Endothelial cell of umbilical vein (primary cell): ENCODE data around the gene SCFD1. TPM values are rescaled to one million over a fixed set of nuclear protein-coding genes. Genes with fewer than 3 reads are reported as not detected.

Source experiments
- BruUV-seq: library from RNA; stranded (reverse); fragments of 400-500 nt; replicated peaks from 2 replicates; lab custom pipeline; 2021; lab: Mats Ljungman, UMichigan
- CTCF ChIA-PET: fragments of 300-600, 350-600 bp; sonication (Branson Sonifier 250); formaldehyde crosslinking; loops from one replicate; lab custom pipeline; 2021; ENCODE audit warnings: antibody characterized with exemption, inconsistent platforms; lab: Charles Lee
- POLR2A ChIA-PET: fragments of 300-600, 350-600 bp; sonication (Branson Sonifier 250); formaldehyde crosslinking; loops from one replicate; lab custom pipeline; 2021; ENCODE audit warnings: antibody characterized with exemption, inconsistent platforms; lab: Charles Lee
- DNase-seq: peaks from one replicate; pipeline ENCODE4 v3.0.0-alpha.2; 2011; ENCODE audit warnings: low read depth, low spot score
- FAIRE-seq: peaks from 2 replicates; lab custom pipeline; 2011; peaks lifted over from hg19 to GRCh38; lab: Jason Lieb, UNC
- H2AFZ ChIP-seq: 2 replicates; pipeline ENCODE4 v1.6.0; 2012; ENCODE audit warnings: low read depth, low read length, control low read depth, inconsistent platforms
- H3K27ac ChIP-seq: 2 replicates; pipeline ENCODE4 v1.5.1; 2011; ENCODE audit warnings: low read depth, mild to moderate bottlenecking, control low read depth, low read length, moderate library complexity; ENCODE audit not compliant: insufficient read depth
- H3K27me3 ChIP-seq, 2 experiments: 2 replicates each; pipeline versions ENCODE4 v1.6.0 to v1.6.1; 2011; ENCODE audit warnings: low read length in 2 of 2, mixed read lengths in 1 of 2; ENCODE audit not compliant: control insufficient read depth in 2 of 2, insufficient read depth in 2 of 2
- H3K36me3 ChIP-seq, 2 experiments: 2 replicates in 1 of 2; 3 replicates in 1 of 2; pipeline ENCODE4 v1.5.1; 2011; ENCODE audit warnings: low read length in 2 of 2, mild to moderate bottlenecking in 1 of 2, moderate library complexity in 1 of 2; ENCODE audit not compliant: control insufficient read depth in 2 of 2, insufficient read depth in 2 of 2; ENCODE audit errors: extremely low read depth in 1 of 2
- H3K4me1 ChIP-seq: 3 replicates; pipeline ENCODE4 v1.5.1; 2011; ENCODE audit warnings: mild to moderate bottlenecking, low read length; ENCODE audit not compliant: control insufficient read depth, insufficient read depth; ENCODE audit errors: extremely low read depth
- H3K4me2 ChIP-seq: 2 replicates; pipeline ENCODE4 v1.6.1; 2011; ENCODE audit warnings: low read length, control low read depth, mixed read lengths; ENCODE audit not compliant: insufficient read depth
- H3K4me3 ChIP-seq, 3 experiments: fragments of 200-600 bp in 1 of 3; sonication (generic), shearing (Covaris generic) in 1 of 3; replicated peaks in 1 of 3; 2 replicates each; pipeline ENCODE4 v1.5.1; 2011 to 2016; ENCODE audit warnings: control low read depth in 3 of 3, low read length in 3 of 3, mild to moderate bottlenecking in 2 of 3, inconsistent platforms in 1 of 3, low read depth in 1 of 3, moderate library complexity in 1 of 3; ENCODE audit not compliant: insufficient read depth in 1 of 3
- H3K79me2 ChIP-seq: 2 replicates; pipeline ENCODE4 v1.6.0; 2012; ENCODE audit warnings: low read length, inconsistent platforms; ENCODE audit not compliant: control insufficient read depth, insufficient read depth
- H3K9ac ChIP-seq: replicated peaks from 2 replicates; pipeline ENCODE3; 2011; ENCODE audit warnings: low read length, control low read depth; ENCODE audit not compliant: insufficient read depth; ENCODE audit errors: extremely low read depth
- H3K9me1 ChIP-seq: replicated peaks from 3 replicates; pipeline ENCODE4 v1.6.0; 2011; ENCODE audit warnings: mild to moderate bottlenecking, low read length; ENCODE audit not compliant: control insufficient read depth, insufficient read depth; ENCODE audit errors: extremely low read depth
- H3K9me3 ChIP-seq: replicated peaks from 2 replicates; pipeline ENCODE4 v1.5.1; 2012; ENCODE audit warnings: low read length, inconsistent platforms; ENCODE audit not compliant: control insufficient read depth, insufficient read depth
- H4K20me1 ChIP-seq: replicated peaks from 2 replicates; pipeline ENCODE3; 2011; ENCODE audit warnings: mild to moderate bottlenecking, low read length; ENCODE audit not compliant: control insufficient read depth, insufficient read depth; ENCODE audit errors: extremely low read depth
- CTCF ChIP-seq, 2 donors: IDR thresholded peaks; 1 replicate in 1 of 2; 2 replicates in 1 of 2; pipeline ENCODE4 v1.5.1; 2011; ENCODE audit warnings: low read length in 2 of 2, mild to moderate bottlenecking in 2 of 2, moderate library complexity in 2 of 2, control low read depth in 1 of 2, inconsistent platforms in 1 of 2, low read depth in 1 of 2; ENCODE audit not compliant: insufficient read depth in 1 of 2; ENCODE audit errors: extremely low read depth in 1 of 2
- EZH2 ChIP-seq: IDR thresholded peaks from 2 replicates; pipeline ENCODE4 v1.6.1; 2012; ENCODE audit warnings: borderline replicate concordance, low read depth, mild to moderate bottlenecking, moderate library complexity, low read length, inconsistent platforms; ENCODE audit not compliant: severe bottlenecking
- FOS ChIP-seq: IDR thresholded peaks from 2 replicates; pipeline ENCODE4 v1.6.1; 2011; ENCODE audit warnings: mild to moderate bottlenecking, low read length, moderate library complexity, borderline replicate concordance; ENCODE audit not compliant: insufficient read depth
- GATA2 ChIP-seq: IDR thresholded peaks from 2 replicates; pipeline ENCODE4 v1.7.0; 2011; ENCODE audit warnings: low read depth, mild to moderate bottlenecking, moderate library complexity, mixed read lengths, low read length; ENCODE audit not compliant: insufficient read length, insufficient read depth
- JUN ChIP-seq: IDR thresholded peaks from 2 replicates; pipeline ENCODE4 v1.6.1; 2011; ENCODE audit warnings: borderline replicate concordance, low read depth; ENCODE audit not compliant: insufficient read length, insufficient read depth
- MAX ChIP-seq: IDR thresholded peaks from 2 replicates; pipeline ENCODE4 v1.6.1; 2011; ENCODE audit not compliant: insufficient read depth, insufficient read length
- MYC ChIP-seq: IDR thresholded peaks from one replicate; pipeline ENCODE4 v1.6.1; 2011; ENCODE audit warnings: mild to moderate bottlenecking, low read depth, low read length
- POLR2A ChIP-seq: IDR thresholded peaks from 2 replicates; pipeline ENCODE4 v1.6.1; 2012; ENCODE audit warnings: low read depth, mild to moderate bottlenecking, control low read depth, low read length
- POLR2AphosphoS5 ChIP-seq: IDR thresholded peaks from 2 replicates; pipeline ENCODE4 v1.6.1; 2012; ENCODE audit warnings: low read depth, mild to moderate bottlenecking, control low read depth, low read length, moderate library complexity; ENCODE audit not compliant: insufficient read depth
- dilution Hi-C: fragments of 300-500 bp; cut with MboI; formaldehyde crosslinking; loops from one replicate; pipeline ENCODE4 v1.15.0; 2019; ENCODE audit warnings: low sequenced_read_pairs; ENCODE audit not compliant: extremely low pct_ligation_motif_present
- intact Hi-C: fragments of 100-400 bp; cut with micrococcal nuclease; formaldehyde crosslinking; loops from one replicate; pipeline ENCODE4 v1.10.0; 2022
- polyA plus RNA-seq, 4 experiments: library from polyadenylated mRNA; depleted of rRNA in 3 of 4; stranded (reverse) in 3 of 4; unstranded in 1 of 4; fragments of >200 nt; gene quantifications; 2 replicates each; pipeline versions ENCODE4 v1.2.1 to v1.2.3, GENCODE V29; 2011 to 2012; ENCODE audit warnings: missing spikeins in 1 of 4
- total RNA-seq: library from RNA; stranded (reverse); gene quantifications from 2 replicates; pipeline ENCODE4 v1.2.3, GENCODE V29; 2021

The SCFD1 gene
- total and polyA plus RNA-seq, 2 donors (not counting 3 experiments of a cell fraction or from before 2014, with no cell fraction given): 21.3 to 59.9 TPM

GRCh38 chr14:30584058-30584630 is 38.0 kb upstream of the SCFD1 start:
- Histone ChIP-seq H3K36me3 (peaks cover 0 to 5% of the 10 kb centered on the region in 2 experiments), H3K27ac (no peak overlapping the region), H3K79me2 (peaks cover 93% of the 10 kb centered on the region), H4K20me1 (no peaks in the 10 kb centered on the region), H3K27me3 (no peaks in the 10 kb centered on the region), H3K9me1 (no peaks in the 10 kb centered on the region), H2AFZ (no peak overlapping the region), H3K4me3 (no peak overlapping the region), H3K4me2 (no peak overlapping the region), H3K9me3 (no peaks in the 10 kb centered on the region), H3K9ac (no peak overlapping the region), H3K4me1 (no peaks in the 10 kb centered on the region)
- ChIA-PET CTCF (no interaction called here), POLR2A (no interaction called here)
- intact Hi-C loops (no loop called here), dilution Hi-C loops (no loop called here)
- BruUV-seq: no TSS peak
- DNase-seq (no peak), FAIRE-seq (no peak)
- no peak for TF ChIP-seq POLR2A
- no peak for TF ChIP-seq GATA2
- no peak for TF ChIP-seq EZH2
- no peak for TF ChIP-seq JUN
- TF ChIP-seq MYC: no peak
- no peak for TF ChIP-seq MAX

- no peak overlapping the region for H2AFZ ChIP-seq
- BruUV-seq: no TSS peak
Measured at GRCh38 chr14:30585204-30585603, 36.9 kb upstream of the SCFD1 start.

More at GRCh38 chr14:30585204-30585603, 36.9 kb upstream of the SCFD1 start:
- ChIA-PET CTCF (no interaction called here), POLR2A (no interaction called here)
- TF ChIP-seq POLR2AphosphoS5 (no peak), CTCF (IDR thresholded peaks at IDR 0.05; ENCODE audit: extremely low read depth in 1 of 2, insufficient read depth in 1 of 2, low read depth in 1 of 2, low read length in 2 of 2) (no peak), GATA2 (no peak), FOS (no peak), MAX (no peak), MYC (no peak), POLR2A (no peak), EZH2 (no peak), JUN (no peak)
- Histone ChIP-seq H3K9me3 (no peaks in the 10 kb centered on the region), H3K9me1 (no peaks in the 10 kb centered on the region), H3K4me1 (no peaks in the 10 kb centered on the region), H4K20me1 (no peaks in the 10 kb centered on the region), H3K4me3 (no peak overlapping the region), H3K79me2 (peaks cover 91% of the 10 kb centered on the region), H3K36me3 (peaks cover 0 to 12% of the 10 kb centered on the region in 2 experiments), H3K27ac (no peak overlapping the region), H3K4me2 (no peak overlapping the region), H3K9ac (no peak overlapping the region), H3K27me3 (no peaks in the 10 kb centered on the region)
- intact Hi-C loops (no loop called here), dilution Hi-C loops (no loop called here)
- FAIRE-seq: no peak
- no peak for DNase-seq
